Liver (tissue), 3 donors: ENCODE data around the gene PGA3.

Source experiments
- ATF3 ChIP-seq: IDR thresholded peaks from 2 replicates; pipeline ENCODE4 v1.6.1; 2016; ENCODE audit warnings: antibody characterized with exemption
- CTCF ChIP-seq: fragments of 150-350 bp; IDR thresholded peaks from 2 replicates; pipeline ENCODE4 v1.5.1; 2017; ENCODE audit warnings: improper control_type of control experiment, low read depth, low read length; ENCODE audit not compliant: missing input control
- EGR1 ChIP-seq, 2 donors: IDR thresholded peaks; 2 replicates each; pipeline ENCODE4 v1.6.1; 2016 to 2018; ENCODE audit warnings: antibody characterized with exemption in 2 of 2, low read depth in 2 of 2
- FOXA1 ChIP-seq: IDR thresholded peaks from 2 replicates; pipeline ENCODE4 v1.6.1; 2016; ENCODE audit warnings: antibody characterized with exemption
- HNF4A ChIP-seq, 2 donors: conservative IDR thresholded peaks; 2 replicates each; pipeline ENCODE4 v1.6.1; 2016; ENCODE audit warnings: antibody characterized with exemption in 2 of 2, mild to moderate bottlenecking in 2 of 2
- RAD21 ChIP-seq, 2 donors: IDR thresholded peaks; 2 replicates each; pipeline ENCODE4 v1.6.1; 2016; ENCODE audit warnings: antibody characterized with exemption in 2 of 2, mild to moderate bottlenecking in 2 of 2
- REST ChIP-seq: IDR thresholded peaks from 2 replicates; pipeline ENCODE4 v1.6.1; 2016; ENCODE audit warnings: antibody characterized with exemption, mild to moderate bottlenecking
- TAF1 ChIP-seq: conservative IDR thresholded peaks from 2 replicates; pipeline ENCODE4 v1.6.1; 2016; ENCODE audit warnings: antibody characterized with exemption, mild to moderate bottlenecking
- YY1 ChIP-seq: IDR thresholded peaks from 2 replicates; pipeline ENCODE4 v1.6.1; 2016; ENCODE audit warnings: antibody characterized with exemption, mild to moderate bottlenecking
- donor health status: healthy.
- donor health status: healthy.

- TF ChIP-seq YY1: no peak
- TF ChIP-seq CTCF: no peak
- no peak for TF ChIP-seq EGR1 (IDR thresholded peaks at IDR 0.05; ENCODE audit: low read depth in 2 of 2)
- TF ChIP-seq TAF1: no peak
- no peak for TF ChIP-seq REST
- no peak for TF ChIP-seq FOXA1
- no peak for TF ChIP-seq ATF3
- TF ChIP-seq HNF4A (conservative IDR thresholded peaks at IDR 0.05): no peak
- TF ChIP-seq RAD21 (IDR thresholded peaks at IDR 0.05): no peak
Observed at GRCh38 chr11:61155741-61156140, 47.6 kb upstream of the PGA3 start.
